ENCODE results near the gene JAK1.

- TF ChIP-seq CTCF (IDR thresholded peaks at IDR 0.05) = no peak
- no peak for TF ChIP-seq POLR2A (IDR thresholded peaks at IDR 0.05)
Measured at GRCh38 chr1:65003316-65003664, 36.9 kb upstream of the JAK1 start.
